DLD1 (cell line): ENCODE measurements around the gene LTF.
"Not testable (repeated sequence)": the region's sequence is repeated elsewhere in the genome, so short reads cannot be mapped to it uniquely, and the experiment has no call there.

Experiments used
- in situ Hi-C: cut with HindIII; loops from 2 replicates; pipeline ENCODE4 v1.10.0; 2017; ENCODE audit warnings: low sequenced_read_pairs

LTF gene

GRCh38 chr3:46464326-46465195, at the start of gene LTF:
Gene LTF (minus strand): TSS chr3:46464905. CDS start chr3:46464867, 38 bp downstream.
- in situ Hi-C loops = no loop called here

- in situ Hi-C loops = no loop called here
Measured at GRCh38 chr3:46512191-46512749, 47.6 kb upstream of the LTF start.

- in situ Hi-C loops = no loop called here
Measured at GRCh38 chr3:46509661-46510187, 45.0 kb upstream of the LTF start.

- in situ Hi-C loops = no loop called here
Measured at GRCh38 chr3:46508850-46509591, 44.3 kb upstream of the LTF start.

- in situ Hi-C loops = no loop called here
Measured at GRCh38 chr3:46506526-46506925, 41.8 kb upstream of the LTF start.

GRCh38 chr3:46505953-46506352, 41.2 kb upstream of the LTF start:
- in situ Hi-C loops = no loop called here

- in situ Hi-C loops = loop anchor here (5.0 kb wide), 1 partner anchor 58 kb away; no protein-coding TSS in a partner anchor
Measured at GRCh38 chr3:46504789-46505188, 40.1 kb upstream of the LTF start.

- in situ Hi-C loops = loop anchor here (5.0 kb wide), 1 partner anchor 59 kb away; no protein-coding TSS in a partner anchor
Measured at GRCh38 chr3:46503200-46503874, 38.6 kb upstream of the LTF start.

GRCh38 chr3:46501702-46502101, 37.0 kb upstream of the LTF start:
- in situ Hi-C loops = loop anchor here (5.0 kb wide), 1 partner anchor 61 kb away; no protein-coding TSS in a partner anchor

- in situ Hi-C loops = loop anchor here (5.0 kb wide), 1 partner anchor 61 kb away; no protein-coding TSS in a partner anchor
Measured at GRCh38 chr3:46500656-46501635, 36.2 kb upstream of the LTF start.

- in situ Hi-C loops = no loop called here
Measured at GRCh38 chr3:46498916-46499519, 34.3 kb upstream of the LTF start.

GRCh38 chr3:46497556-46498265, 33.0 kb upstream of the LTF start, which contains the start of gene RTP3:
Gene RTP3 (plus strand): TSS chr3:46497976. CDS start chr3:46498063, 87 bp downstream.
- in situ Hi-C loops = no loop called here

- in situ Hi-C loops = no loop called here
Measured at GRCh38 chr3:46496746-46497555, 32.2 kb upstream of the LTF start.

- in situ Hi-C loops = no loop called here
Measured at GRCh38 chr3:46495901-46496456, 31.3 kb upstream of the LTF start.

- in situ Hi-C loops = not testable (repeated sequence)
Measured at GRCh38 chr3:46494491-46494890, 29.8 kb upstream of the LTF start.

GRCh38 chr3:46492890-46493547, 28.3 kb upstream of the LTF start:
- in situ Hi-C loops = no loop called here
